CD1c-positive myeloid dendritic cell (primary cell): ENCODE results near the gene CDK12.

Experiments
- DNase-seq: peaks from one replicate; pipeline ENCODE4 v3.0.0-alpha.2; 2016; ENCODE audit errors: extremely low spot score

The CDK12 gene

DNA sequence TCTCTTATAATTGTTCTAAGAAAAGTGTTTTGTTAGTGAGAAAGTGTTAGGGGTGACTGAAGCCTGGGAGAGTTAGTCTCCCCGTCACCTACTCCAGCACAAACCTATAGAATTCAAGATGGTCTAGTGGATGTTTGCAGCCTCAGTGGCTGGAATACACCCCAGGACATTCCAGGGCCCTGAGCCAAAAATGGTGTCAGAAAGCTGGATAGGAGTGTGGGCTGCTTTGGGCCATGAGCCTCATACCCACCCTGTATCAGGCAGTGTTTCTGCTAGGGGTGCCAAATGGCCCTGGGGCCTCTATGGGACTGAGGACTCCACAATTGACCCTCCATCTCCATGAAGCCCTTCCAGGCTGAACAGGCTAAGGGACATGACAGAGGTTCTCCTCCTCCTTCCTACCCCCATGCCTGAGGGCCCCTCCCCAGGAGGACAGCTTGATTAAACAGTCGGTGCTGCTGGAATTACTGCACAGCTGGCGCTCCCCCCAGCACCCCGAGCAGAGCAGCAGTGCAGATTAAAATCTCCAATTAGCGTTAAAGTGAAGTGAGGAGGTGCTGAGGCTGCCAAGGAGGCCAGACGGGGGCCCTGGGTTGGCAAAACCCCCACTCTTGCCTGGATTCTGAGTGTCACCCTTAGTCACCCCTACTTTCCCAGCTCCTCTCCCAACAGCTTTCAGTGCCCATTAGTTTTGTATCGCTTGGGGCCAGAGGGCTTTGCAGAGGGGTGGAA is 87.4 kb downstream of the CDK12 start:
- no peak for DNase-seq

DNA sequence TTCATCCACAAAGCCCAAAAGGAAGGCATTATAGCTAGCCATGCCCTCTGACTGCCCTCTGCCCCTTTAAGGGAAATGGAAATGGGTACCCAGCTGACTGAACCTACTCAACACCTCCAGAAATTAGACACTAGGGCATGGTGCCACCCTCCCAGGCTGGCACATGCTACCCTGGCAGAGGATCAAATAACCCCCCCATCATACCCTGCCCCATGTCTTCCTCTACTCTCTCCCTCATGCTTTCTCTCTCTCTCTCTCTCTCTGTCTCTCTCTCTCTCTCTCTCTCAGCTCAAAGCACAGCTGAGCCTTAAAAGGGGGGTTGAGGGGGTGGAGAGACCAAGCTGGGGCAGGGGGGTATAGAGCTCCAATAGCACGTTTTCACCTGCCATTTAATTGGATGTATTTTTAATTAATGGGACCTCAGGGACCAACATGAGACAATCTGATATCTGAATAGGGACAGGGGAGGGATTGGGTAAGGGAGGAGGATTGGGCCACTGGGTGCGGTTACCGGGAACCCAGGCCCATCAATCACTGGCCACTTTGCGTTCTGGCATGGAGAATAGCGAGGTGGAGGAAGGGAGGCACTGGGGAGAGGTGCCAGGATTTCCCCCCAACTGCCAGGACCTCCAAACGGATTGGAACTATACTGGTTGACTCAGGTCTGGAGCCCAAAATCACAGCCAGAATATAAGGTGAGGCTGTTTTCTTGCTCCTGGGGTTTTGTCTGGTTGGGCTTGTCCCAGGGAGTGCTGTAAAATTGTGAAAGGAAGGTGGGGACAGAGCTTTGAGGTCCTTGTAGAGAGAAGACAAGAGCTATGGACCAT is 88.7 kb downstream of the CDK12 start:
- DNase-seq, result no peak

DNA sequence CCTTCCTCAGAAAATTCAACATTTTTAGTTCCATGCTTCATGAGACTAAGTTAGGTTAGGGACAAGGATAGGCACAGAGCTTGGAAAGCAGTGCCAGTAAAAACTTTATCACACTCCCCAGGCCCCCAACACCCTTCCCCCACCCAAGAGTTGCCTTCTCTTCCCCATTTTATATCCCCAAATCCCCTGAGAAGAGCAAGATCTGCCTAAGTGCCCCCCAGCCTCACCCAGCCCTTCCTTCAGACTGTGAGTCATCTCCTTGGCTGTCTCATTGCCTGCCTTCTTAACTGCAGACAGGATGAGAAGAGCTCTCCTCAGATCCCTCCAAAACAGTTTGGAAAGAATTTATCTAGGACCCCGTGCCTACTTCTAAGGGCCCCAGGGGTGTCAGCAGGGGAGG is 90.6 kb downstream of the CDK12 start:
- DNase-seq, result no peak

DNA sequence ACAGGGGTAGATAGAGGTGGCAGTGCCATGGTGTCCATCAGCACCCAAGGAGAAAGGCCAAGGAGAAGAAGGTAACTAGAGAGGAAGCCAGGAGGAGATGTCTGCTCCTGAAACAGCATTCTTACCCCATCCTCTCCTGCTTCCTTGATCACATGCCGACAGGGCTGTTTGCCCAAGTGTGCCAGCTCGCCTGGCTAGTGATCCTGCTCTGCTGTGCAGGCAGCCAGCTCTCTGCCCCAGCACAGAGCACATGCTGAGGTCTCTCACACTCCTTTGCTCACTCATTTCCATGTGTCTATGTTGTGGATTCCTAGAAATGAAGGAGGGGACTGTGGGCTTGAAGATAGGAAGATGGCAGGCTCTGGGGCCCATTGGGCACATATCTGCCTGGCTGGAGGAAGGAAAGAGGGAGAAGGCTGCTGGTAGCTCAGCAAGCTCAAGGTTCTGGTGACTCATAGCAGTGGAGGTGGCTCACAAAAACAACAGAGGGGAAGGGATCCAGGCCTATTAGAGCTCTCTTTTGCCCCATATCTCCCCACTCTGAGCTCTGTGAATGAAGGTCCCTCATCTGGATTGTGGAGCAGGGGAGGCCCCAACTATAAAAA is 92.2 kb downstream of the CDK12 start:
- no peak for DNase-seq

DNA sequence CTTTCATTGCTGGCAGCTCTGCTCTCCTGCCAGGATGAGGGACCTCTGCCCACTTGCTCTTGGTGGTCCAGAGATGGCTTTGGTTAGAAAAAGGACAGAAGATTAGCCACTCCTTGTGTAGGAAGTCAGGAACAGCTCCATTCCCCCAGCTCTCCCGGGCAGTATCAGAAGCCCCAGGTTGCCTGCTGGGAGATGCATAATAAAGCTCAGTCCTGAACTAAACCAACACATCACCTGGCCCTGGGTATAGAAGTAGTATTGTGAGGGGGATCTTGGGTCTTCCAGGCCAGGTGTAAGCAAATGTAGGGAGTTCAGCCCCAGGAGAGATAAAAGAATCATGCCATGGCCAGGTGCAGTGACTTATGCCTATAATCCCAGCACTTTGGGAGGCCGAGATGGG is 94.1 kb downstream of the CDK12 start:
- no peak for DNase-seq

DNA sequence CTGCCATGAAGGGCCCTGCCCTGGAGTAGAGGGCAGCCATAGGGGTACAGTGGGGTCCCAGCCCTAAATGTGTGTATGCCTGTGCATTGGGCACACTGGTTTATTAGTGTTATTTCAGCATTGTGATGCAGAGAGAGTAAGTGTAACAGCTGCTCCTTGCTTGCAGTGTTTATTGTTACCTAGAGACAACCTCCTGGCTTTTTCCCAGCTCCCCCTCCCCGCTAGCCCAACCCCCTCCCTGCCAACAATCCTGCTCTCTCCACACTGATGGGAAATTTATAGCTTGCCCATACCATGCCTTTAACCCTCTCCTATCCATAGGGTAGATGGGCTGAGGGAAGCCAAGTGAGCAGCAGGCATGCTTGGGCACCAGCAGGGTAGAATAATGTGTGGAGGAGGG is 95.1 kb downstream of the CDK12 start:
- DNase-seq, result no peak

DNA sequence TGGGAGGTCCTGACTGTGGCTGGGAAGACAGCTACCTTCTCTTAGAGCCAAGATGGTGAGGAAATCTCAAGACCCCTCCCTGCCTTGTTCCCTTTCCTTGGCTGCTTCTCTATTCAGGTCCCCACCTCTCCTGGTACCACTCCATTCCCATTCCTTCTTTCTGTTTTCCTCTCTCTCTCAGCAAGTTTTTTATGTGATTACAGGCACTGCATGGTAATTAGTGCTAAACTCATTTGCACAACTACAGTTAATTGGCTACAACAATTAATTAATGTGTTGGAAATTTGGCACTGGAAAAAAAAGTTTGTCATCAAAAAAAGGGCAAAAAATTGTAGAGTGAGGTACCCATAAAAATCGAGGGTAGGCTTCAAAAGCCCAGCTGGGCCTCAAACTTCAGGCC is 101.1 kb downstream of the CDK12 start:
- DNase-seq, result no peak

DNA sequence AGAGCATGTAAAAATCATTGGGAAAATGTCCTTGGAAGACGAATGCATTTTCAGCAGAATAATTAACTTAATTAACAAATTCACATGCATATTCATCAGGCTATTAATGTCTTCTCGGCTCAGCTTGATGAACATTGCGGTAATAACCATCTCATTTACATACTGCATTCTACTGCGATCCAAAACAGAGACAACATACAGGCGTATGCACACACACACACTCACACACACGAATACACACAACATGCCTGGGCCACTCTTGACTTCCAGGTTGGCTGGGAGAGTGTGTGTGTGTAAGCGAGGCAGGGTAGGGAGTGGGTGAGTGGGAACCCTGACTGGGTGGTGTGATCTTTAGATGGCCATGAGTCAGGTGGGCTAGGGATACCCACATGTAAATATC is 101.7 kb downstream of the CDK12 start:
- DNase-seq, result no peak

DNA sequence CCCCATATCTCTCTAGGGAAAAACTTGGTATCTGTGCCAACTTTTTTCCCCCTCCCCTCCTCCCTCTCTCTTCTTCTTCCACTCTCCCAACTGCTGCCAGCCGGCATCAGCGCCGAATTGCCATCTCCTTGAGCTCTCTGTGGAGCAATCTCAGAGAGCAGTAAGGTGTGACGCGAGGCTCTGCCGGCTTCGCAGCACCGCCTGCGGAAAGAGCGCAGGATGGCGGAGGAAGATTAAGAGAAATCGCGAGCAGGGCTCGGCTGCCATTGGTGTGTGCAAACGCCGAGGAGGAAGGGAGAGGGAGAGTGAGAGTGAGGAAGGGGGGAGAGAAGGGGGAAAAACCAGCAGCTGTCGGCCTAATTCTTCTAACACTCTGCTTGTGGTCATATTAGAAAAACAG is 102.2 kb downstream of the CDK12 start:
- DNase-seq, result no peak

DNA sequence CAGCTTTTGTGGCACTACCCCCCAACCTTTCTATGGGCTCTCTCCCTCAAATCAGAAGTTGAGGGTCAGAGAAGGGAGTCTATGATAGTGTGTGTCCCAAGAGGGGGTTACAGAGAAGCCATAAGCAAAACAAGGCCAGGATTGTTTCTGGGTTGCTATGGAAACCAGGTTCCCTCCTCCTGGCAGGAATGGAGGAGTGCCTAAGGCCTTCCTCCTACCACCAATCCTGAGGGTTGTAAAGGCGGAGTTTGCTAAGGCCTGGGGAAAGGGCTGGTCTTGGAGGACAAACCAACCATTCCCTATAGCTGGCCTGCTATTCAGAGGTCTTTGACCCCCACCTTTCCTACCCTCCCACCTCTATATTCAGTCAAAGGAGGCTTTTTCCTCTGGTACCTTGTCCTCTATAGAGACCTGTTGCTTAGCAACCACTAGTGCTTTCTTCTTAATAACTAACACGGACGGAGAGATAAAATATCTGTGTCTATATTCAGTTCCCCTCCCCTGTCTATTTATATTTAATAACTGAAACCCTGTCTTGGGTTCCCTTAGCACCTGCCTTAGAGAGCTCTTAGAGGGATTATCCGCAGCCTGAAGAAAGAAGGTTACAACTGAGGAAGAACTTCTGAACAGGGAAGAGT is 103.0 kb downstream of the CDK12 start:
- no peak for DNase-seq

DNA sequence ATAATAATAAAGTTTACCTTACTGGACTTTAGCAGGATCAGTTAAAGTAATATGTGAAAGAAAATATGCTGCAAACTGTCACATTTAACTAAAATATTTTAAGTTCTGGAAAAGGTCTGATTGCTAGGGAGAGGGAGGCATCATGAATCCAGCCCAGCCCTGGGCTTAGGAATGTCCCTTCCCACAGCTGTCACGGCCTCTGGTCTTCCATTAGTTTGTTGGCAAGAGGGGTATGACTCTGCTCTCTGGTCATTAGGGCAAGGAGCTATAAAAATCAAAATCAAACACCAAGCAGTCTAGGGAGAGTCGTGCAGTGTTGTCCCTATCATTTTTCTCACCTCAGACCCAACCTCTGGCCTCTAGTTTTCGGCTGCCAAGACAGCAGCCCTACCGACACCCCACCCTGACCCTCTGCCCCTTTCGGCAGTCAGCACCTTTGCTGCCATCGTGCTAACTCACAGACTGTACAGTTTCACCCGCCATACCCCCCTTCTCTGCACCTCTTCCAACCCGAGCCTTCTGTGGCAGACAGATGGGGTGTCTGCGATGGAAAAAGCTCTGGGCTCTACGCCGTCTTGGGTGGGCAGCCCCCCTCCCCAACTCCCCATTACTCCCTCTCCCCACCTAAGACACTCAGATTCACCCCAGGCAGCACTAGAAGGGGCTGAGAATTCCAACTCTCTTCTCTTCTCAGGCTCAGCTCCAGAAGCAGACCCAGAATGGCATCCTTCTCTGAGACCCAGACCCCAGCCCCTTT is 105.0 kb downstream of the CDK12 start:
- DNase-seq, result no peak

DNA sequence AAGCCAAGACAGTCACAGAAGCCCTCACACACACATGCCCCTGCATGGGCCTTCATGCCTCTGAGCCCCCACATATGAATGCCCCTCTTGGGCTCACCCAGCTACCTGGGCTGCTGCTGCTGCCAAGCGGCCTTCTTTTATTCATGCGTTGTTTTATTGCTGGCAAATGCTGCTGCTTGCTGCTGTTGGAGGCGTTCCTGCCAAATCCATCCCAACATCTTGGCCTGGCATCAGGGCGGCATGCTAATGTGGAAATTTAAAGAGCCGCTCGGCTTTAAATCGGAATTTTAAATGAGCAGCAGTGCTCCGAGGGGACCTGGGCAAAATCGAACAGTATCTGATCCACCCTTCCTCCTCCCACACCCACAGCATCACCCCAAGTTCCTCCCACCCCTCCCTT is 107.4 kb downstream of the CDK12 start:
- no peak for DNase-seq

DNA sequence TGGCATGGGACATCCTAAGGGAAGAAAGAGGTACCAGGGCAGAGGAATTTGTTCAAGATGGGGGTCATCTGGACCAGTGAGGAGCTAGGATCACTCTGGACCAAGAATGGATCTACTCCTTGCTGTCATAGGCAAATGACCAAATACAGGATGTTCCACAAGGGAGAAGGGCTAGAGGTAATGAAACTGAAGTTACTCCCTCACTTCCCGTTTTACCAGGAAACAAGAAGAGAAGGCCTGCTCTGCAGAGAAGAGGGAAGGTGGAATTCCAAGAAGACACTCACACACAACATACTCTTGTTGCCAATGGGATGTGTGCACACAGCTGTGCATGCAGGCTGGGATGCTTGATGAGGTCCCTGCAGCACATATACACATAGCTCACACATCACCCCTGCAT is 107.8 kb downstream of the CDK12 start:
- DNase-seq, result peak; percentile 75

DNA sequence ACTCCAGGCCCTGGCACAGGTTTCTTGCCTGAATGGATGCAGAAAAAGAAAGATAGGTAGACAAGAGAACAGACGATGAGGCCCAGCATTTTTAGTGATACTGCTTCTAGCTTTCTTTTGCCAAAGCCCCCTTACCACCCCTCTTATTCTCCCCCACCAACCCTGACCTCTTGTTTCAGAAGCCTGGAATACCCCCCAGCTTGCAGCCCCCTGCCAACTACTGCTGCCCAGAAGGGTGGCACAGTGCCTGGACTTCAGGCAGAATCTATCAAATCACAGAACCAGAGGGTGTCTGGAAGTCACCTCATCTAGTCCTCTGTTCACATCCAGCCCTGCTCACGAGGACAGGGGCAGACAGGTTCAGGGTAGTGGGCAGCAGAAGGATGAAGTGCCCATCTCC is 110.8 kb downstream of the CDK12 start:
- no peak for DNase-seq

DNA sequence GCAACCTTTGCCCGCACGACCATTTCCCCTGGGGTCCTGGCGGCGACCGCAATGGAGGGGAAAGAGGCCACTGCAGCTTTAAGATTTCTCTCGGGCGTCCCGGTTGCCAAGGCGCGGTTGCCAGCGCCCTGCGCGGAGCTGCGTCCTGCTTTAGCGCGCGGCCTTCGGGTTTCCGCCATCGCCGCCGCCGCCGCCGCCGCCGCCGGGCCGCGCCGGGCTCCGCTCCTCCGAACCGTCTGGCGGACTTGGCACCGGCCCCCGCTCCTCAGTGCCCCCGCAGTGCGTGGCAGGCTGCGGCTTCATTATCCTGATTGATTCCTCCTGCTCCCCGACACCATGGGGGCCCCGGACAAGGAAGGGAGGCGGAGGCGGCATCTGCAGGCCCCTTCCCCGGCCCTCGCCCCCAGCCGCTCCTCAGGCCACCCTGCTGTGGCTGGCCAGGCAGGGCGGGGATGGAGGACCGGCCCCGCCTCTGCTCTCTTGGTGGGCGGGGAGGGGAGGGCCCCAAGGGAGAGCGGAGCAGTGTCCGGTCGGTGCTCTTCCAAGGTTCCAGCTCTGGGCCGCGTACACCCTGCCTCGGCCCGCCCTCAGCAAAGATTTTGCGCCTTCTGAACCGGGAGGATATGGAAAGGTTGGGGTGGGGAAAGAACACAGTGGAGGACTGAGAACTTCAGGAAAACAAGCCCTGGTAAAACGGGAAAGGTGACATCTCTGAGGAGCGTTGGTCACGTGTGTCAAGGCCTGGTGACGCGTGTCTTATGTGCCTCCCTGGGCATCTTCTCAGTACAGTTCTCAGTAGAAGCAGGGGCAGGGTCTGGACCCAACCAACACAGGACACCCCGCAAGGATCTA is 112.4 kb downstream of the CDK12 start:
- DNase-seq, result peak; percentile 53

DNA sequence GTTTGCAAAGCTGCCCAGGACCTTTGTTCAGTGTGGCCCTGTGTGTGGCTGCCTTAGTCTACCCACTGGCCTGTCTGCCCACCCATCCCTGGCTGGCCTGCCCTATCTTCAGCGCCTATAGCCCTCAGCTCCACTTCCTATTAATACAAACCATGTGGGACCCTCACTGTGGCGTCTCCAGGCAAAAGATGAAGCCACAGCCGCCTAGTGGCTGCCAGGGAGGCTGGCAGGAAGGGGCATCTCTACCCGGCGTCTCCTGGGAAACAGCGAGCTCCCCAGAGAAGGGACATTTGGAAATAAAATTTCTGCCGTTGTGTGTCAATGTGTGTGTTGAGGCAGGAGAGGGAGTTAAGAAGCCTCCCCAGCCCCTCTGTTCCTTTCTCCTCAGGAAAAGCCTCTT is 114.9 kb downstream of the CDK12 start:
- DNase-seq, result peak; percentile 23

DNA sequence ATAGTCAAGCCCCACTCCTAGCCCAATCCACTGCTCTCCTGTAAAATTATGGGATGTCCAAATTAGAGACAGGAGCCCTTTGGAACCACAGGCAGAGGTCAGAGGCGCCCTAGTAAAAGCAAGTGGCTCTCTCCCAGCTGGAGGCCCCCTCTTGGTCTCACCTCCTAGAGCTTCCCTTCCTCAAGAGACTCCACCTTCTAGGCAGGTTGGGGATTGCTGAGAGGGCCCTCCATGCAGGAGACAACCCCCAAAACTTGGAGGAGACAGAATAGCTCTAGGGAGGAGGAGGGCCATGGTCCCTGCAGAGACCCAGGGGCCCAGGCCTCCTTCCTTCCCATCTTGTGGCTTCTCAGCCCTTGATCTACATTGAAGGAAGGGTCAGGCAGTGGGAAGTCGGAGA is 117.0 kb downstream of the CDK12 start:
- no peak for DNase-seq

DNA sequence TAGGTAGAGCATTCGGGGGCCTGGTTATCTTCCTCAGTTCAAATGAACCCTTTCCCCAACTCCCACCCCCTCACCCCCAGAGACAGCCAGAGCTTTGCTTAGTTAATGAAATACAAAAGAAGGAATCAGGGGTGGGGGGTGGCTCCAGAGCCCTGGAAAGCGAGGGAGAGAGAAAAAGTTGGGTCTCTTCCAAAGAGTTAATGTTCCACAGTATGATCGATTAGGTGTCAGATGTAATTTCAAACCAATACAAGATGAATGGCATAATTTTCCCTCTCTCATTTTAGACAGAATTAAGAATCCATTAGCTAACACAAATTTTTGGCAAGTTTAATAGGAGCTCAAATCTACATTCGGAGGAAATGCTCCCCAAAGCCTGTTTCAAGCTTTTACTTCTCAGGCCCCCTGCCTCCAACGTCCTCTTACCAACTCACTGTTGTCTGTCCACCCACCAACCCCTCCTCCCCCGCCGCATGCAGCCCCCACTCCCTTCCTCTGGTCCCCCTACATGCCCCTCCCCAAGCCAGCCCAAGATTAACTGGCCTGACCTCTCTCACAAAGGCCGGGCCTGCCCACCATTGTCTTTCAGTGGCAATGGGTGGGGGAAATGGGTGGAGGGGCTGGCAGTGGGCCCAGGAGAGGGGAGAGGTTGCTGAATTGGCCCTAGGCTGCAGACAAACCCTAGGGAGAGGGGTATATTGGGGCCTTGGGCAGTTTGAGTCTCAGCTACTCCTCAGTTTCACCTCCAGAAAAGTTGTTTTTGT is 118.2 kb downstream of the CDK12 start:
- DNase-seq, result no peak

DNA sequence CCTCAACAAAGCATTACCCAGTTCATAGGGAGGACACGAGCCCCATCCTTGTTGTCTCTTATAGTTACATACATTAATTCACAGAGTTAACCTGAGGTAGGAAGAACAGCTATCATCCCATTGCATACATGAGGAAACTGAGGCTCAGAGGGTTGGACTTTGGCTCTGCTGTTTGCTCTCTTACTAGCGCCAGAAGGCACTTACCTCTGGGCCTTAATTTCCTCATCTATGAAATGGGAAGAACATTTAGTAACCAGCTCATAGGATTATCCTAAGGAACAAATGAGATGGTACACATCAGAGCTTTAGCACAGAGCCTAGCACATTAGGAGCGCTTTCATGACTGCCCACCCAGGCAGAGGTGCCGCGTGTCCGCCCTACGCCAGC is 118.8 kb downstream of the CDK12 start:
- DNase-seq, result no peak
